HepG2 (cell line): Measurements from ENCODE around the gene PARP16. TPM values are rescaled to one million over a fixed set of nuclear protein-coding genes. Genes with fewer than 3 reads are reported as not detected.

Experiments
- ADNP ChIP-seq: sonication (generic); formaldehyde crosslinking; IDR thresholded peaks from 2 replicates; pipeline ENCODE4 v1.4.0; 2020; ENCODE audit warnings: missing genetic modification reagents
- FOXA3 ChIP-seq: IDR thresholded peaks from 2 replicates; pipeline ENCODE4 v1.6.1; 2016; ENCODE audit warnings: missing genetic modification reagents, missing compliant biosample characterization
- HOXA3 ChIP-seq: sonication (generic); formaldehyde crosslinking; IDR thresholded peaks from 2 replicates; pipeline ENCODE4 v1.5.0; 2020; ENCODE audit warnings: missing genetic modification reagents
- KLF12 ChIP-seq: sonication (generic); formaldehyde crosslinking; IDR thresholded peaks from 2 replicates; pipeline ENCODE4 v1.4.0; 2020; ENCODE audit warnings: missing genetic modification reagents, borderline replicate concordance
- MTA3 ChIP-seq: sonication (generic); formaldehyde crosslinking; IDR thresholded peaks from 2 replicates; pipeline ENCODE4 v1.4.0; 2020; ENCODE audit warnings: missing genetic modification reagents
- SRSF9 ChIP-seq: fragments of 200-400 bp; formaldehyde crosslinking; IDR thresholded peaks from 2 replicates; pipeline ENCODE4 v1.6.1; 2018; ENCODE audit warnings: borderline replicate concordance, mild to moderate bottlenecking, low read depth, low read length; ENCODE audit not compliant: insufficient read depth, poor library complexity, severe bottlenecking
- TBL1XR1 ChIP-seq: fragments of 150-350 bp; IDR thresholded peaks from 2 replicates; pipeline ENCODE4 v1.6.1; 2014; ENCODE audit warnings: borderline replicate concordance, low read length; ENCODE audit not compliant: partially characterized antibody
- TRIM24 ChIP-seq: sonication (generic); formaldehyde crosslinking; IDR thresholded peaks from 2 replicates; pipeline ENCODE4 v1.8.0; 2022; ENCODE audit warnings: mild to moderate bottlenecking, missing genetic modification reagents
- ZBTB7A ChIP-seq: sonication (generic); formaldehyde crosslinking; IDR thresholded peaks from 2 replicates; pipeline ENCODE4 v1.8.0; 2022; ENCODE audit warnings: mild to moderate bottlenecking, missing genetic modification reagents
- ZNF232 ChIP-seq: sonication (generic); formaldehyde crosslinking; IDR thresholded peaks from 2 replicates; pipeline ENCODE4 v1.4.0; 2020; ENCODE audit warnings: missing genetic modification reagents, borderline replicate concordance
- polyA plus RNA-seq, 8 experiments: library from polyadenylated mRNA; depleted of rRNA in 3 of 8; stranded (reverse) in 7 of 8; unstranded in 1 of 8; fragments of >200 nt; fragmentation: Illumina TruSeq in 4 of 8; extraction: Trizol in 4 of 8; gene quantifications; 2 replicates each; pipeline versions ENCODE4 v1.2.1 to v1.2.3, GENCODE V29; 2011 to 2016; ENCODE audit warnings: low read depth in 4 of 8, missing spikeins in 1 of 8, mixed read lengths in 1 of 8; ENCODE audit not compliant: insufficient read depth in 1 of 8
- small RNA-seq, 3 experiments: library from RNA; depleted of rRNA; stranded (forward); fragments of <200 nt; gene quantifications; one replicate each; pipeline ENCODE3, GENCODE V24; 2012; ENCODE audit warnings: low read depth in 2 of 3, low replicate concordance in 1 of 3; ENCODE audit not compliant: insufficient read length in 3 of 3, insufficient read depth in 2 of 3
- total RNA-seq, 5 experiments: library from RNA; depleted of rRNA; stranded (reverse); fragments of >200 nt; fragmentation: Illumina TruSeq; extraction: Trizol; gene quantifications; 2 replicates each; pipeline ENCODE4 v1.2.3, GENCODE V29; 2016; ENCODE audit warnings: low read depth in 1 of 5
- TF ChIP-seq, protein P1 (sequence below): sonication (generic); formaldehyde crosslinking; IDR thresholded peaks from 2 replicates; pipeline ENCODE4 v1.5.0; 2020; ENCODE audit warnings: mild to moderate bottlenecking, missing genetic modification reagents, borderline replicate concordance

Gene PARP16
- total and polyA plus RNA-seq, 2 of the 13 experiments (the other 11 are each of a cell fraction or from before 2014, with no cell fraction given) = 6.8 to 7.6 TPM

DNA sequence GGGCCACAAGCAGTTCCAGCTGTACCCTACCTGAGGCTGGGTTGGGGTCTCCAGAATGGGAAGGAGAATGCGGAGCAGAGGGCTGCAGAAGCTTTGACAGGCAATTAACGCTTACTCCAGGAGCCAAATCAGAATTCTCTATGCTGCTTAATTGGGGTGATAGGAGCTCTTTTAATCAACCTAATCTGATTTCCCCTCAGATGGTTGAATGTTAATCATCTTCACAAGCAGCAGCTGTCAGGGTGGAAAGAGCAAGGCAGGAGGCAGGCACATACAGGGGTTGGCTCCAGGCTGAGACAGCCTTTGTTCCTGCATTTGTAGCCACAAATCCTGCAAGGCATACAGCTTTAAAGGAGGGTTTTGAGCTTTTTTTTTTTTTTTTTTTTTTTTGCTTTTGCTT is 78.0 kb downstream of the PARP16 start (continued):
- TF ChIP-seq, protein P1, sequence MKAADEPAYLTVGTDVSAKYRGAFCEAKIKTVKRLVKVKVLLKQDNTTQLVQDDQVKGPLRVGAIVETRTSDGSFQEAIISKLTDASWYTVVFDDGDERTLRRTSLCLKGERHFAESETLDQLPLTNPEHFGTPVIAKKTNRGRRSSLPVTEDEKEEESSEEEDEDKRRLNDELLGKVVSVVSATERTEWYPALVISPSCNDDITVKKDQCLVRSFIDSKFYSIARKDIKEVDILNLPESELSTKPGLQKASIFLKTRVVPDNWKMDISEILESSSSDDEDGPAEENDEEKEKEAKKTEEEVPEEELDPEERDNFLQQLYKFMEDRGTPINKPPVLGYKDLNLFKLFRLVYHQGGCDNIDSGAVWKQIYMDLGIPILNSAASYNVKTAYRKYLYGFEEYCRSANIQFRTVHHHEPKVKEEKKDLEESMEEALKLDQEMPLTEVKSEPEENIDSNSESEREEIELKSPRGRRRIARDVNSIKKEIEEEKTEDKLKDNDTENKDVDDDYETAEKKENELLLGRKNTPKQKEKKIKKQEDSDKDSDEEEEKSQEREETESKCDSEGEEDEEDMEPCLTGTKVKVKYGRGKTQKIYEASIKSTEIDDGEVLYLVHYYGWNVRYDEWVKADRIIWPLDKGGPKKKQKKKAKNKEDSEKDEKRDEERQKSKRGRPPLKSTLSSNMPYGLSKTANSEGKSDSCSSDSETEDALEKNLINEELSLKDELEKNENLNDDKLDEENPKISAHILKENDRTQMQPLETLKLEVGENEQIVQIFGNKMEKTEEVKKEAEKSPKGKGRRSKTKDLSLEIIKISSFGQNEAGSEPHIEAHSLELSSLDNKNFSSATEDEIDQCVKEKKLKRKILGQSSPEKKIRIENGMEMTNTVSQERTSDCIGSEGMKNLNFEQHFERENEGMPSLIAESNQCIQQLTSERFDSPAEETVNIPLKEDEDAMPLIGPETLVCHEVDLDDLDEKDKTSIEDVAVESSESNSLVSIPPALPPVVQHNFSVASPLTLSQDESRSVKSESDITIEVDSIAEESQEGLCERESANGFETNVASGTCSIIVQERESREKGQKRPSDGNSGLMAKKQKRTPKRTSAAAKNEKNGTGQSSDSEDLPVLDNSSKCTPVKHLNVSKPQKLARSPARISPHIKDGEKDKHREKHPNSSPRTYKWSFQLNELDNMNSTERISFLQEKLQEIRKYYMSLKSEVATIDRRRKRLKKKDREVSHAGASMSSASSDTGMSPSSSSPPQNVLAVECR = no peak
- no peak for TF ChIP-seq ADNP
- no peak for TF ChIP-seq ZBTB7A (CRISPR knock-in tag)
- no peak for TF ChIP-seq HOXA3 (CRISPR knock-in tag)
- TF ChIP-seq TBL1XR1 = no peak
- no peak for TF ChIP-seq ZNF232 (CRISPR knock-in tag)
- TF ChIP-seq FOXA3 = no peak
- TF ChIP-seq SRSF9 = no peak
- no peak for TF ChIP-seq TRIM24
- TF ChIP-seq MTA3 (CRISPR knock-in tag) = no peak
- no peak for TF ChIP-seq KLF12

Small RNA genes lying within 50 kb of the gene (small RNA-seq; reads per million reads assigned to genes)
- 0 reads per million in 3 experiments for gene AC068213.1
- gene RNU5A-1 = 144 to 709 (median 221) reads per million in 3 experiments
- 8.8 to 88.9 (median 26.8) reads per million in 3 experiments for gene RNU5B-1
- gene RNU6-686P = 0 reads per million in 3 experiments
- gene SNORA24B = 6.8 to 71.5 (median 17.0) reads per million in 3 experiments

Other genes starting within 250 kb of the PARP16 start
- gene SLC51B, start 241.5 kb downstream of the PARP16 start, total RNA-seq (2016; rRNA removed; fragmentation: Illumina TruSeq; extraction: Trizol) = 14.4 and 17.1 TPM in 2 replicates
- 12.0 and 14.9 TPM in 2 replicates for gene SLC51B, start 241.5 kb downstream of the PARP16 start, polyA plus RNA-seq (2011; rRNA removed)
- 0.39 and 0.55 TPM in 2 replicates for gene RASL12, start 218.9 kb downstream of the PARP16 start, total RNA-seq (2016; rRNA removed; fragmentation: Illumina TruSeq; extraction: Trizol)
- gene RASL12, start 218.9 kb downstream of the PARP16 start, polyA plus RNA-seq (2011; rRNA removed) = 0.10 and 0.16 TPM in 2 replicates
- not detected in 2 replicates for gene KBTBD13, start 210.1 kb downstream of the PARP16 start, total RNA-seq (2016; rRNA removed; fragmentation: Illumina TruSeq; extraction: Trizol)
- not detected in 2 replicates for gene KBTBD13, start 210.1 kb downstream of the PARP16 start, polyA plus RNA-seq (2011; rRNA removed)
- 0.13 and 0.86 TPM in 2 replicates for gene UBAP1L, start 171.7 kb downstream of the PARP16 start, total RNA-seq (2016; rRNA removed; fragmentation: Illumina TruSeq; extraction: Trizol)
- gene UBAP1L, start 171.7 kb downstream of the PARP16 start, polyA plus RNA-seq (2011; rRNA removed) = 1.4 and 1.7 TPM in 2 replicates
- 14.7 and 15.8 TPM in 2 replicates for gene PDCD7, start 153.1 kb downstream of the PARP16 start, total RNA-seq (2016; rRNA removed; fragmentation: Illumina TruSeq; extraction: Trizol)
- 10.1 TPM in 2 replicates for gene PDCD7, start 153.1 kb downstream of the PARP16 start, polyA plus RNA-seq (2011; rRNA removed)
- 61.3 and 100 TPM in 2 replicates for gene CLPX, start 101.5 kb downstream of the PARP16 start, total RNA-seq (2016; rRNA removed; fragmentation: Illumina TruSeq; extraction: Trizol)
- gene CLPX, start 101.5 kb downstream of the PARP16 start, polyA plus RNA-seq (2011; rRNA removed) = 26.9 and 33.9 TPM in 2 replicates
- not detected in 2 replicates for gene CILP, start 75.4 kb downstream of the PARP16 start, total RNA-seq (2016; rRNA removed; fragmentation: Illumina TruSeq; extraction: Trizol)
- gene CILP, start 75.4 kb downstream of the PARP16 start, polyA plus RNA-seq (2011; rRNA removed) = 0.03 and 0.08 TPM in 2 replicates
- gene RNU5A-1, start 9.2 kb upstream of the PARP16 start, total RNA-seq (2016; rRNA removed; fragmentation: Illumina TruSeq; extraction: Trizol) = 292 and 3,645 TPM in 2 replicates
- not detected in 2 replicates for gene RNU5A-1, start 9.2 kb upstream of the PARP16 start, polyA plus RNA-seq (2011; rRNA removed)
- 417 and 1,646 TPM in 2 replicates for gene RNU5B-1, start 17.8 kb upstream of the PARP16 start, total RNA-seq (2016; rRNA removed; fragmentation: Illumina TruSeq; extraction: Trizol)
- gene RNU5B-1, start 17.8 kb upstream of the PARP16 start, polyA plus RNA-seq (2011; rRNA removed) = not detected in 2 replicates
- gene IGDCC3, start 91.1 kb upstream of the PARP16 start, total RNA-seq (2016; rRNA removed; fragmentation: Illumina TruSeq; extraction: Trizol) = 31.2 and 51.8 TPM in 2 replicates
- gene IGDCC3, start 91.1 kb upstream of the PARP16 start, polyA plus RNA-seq (2011; rRNA removed) = 30.1 and 35.7 TPM in 2 replicates
- gene IGDCC4, start 136.1 kb upstream of the PARP16 start, total RNA-seq (2016; rRNA removed; fragmentation: Illumina TruSeq; extraction: Trizol) = 0.87 and 1.1 TPM in 2 replicates
- gene IGDCC4, start 136.1 kb upstream of the PARP16 start, polyA plus RNA-seq (2011; rRNA removed) = 0.39 and 0.55 TPM in 2 replicates
- gene DPP8, start 230.8 kb upstream of the PARP16 start, total RNA-seq (2016; rRNA removed; fragmentation: Illumina TruSeq; extraction: Trizol) = 26.3 and 34.8 TPM in 2 replicates
- 13.5 and 18.0 TPM in 2 replicates for gene DPP8, start 230.8 kb upstream of the PARP16 start, polyA plus RNA-seq (2011; rRNA removed)
- gene HACD3, start 243.6 kb upstream of the PARP16 start, total RNA-seq (2016; rRNA removed; fragmentation: Illumina TruSeq; extraction: Trizol) = 108 and 161 TPM in 2 replicates
- 71.5 and 73.6 TPM in 2 replicates for gene HACD3, start 243.6 kb upstream of the PARP16 start, polyA plus RNA-seq (2011; rRNA removed)